GDM1 (cell line): ENCODE data around the gene TPST2.

Experiments used
- DNase-seq: peaks from one replicate; lab custom pipeline; 2025; lab: John Stamatoyannopoulos, UW

The TPST2 gene

GRCh38 chr22:26555478-26555877 lies 34.5 kb downstream of the TPST2 start:
- DNase-seq, result no peak

DNA sequence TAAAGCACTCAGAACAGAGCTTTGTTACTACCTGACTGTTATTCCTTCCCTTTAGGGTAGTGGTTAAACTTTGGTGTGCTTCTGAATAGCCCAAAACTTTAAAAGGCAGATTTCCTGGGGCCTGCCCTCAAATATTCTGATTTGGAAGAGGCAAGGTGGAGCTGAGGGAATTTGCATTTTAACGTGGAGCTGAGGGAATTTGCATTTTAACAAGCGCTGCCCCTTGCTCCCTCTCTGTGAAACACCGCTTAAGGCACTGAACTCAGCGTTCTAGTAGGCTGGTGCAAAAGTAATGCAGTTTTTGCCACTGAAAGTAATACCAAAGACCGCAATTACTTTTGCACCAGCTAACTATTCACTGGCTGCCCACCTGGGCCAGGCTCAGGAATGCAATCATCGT lies 35.0 kb downstream of the TPST2 start:
- DNase-seq, result no peak

DNA sequence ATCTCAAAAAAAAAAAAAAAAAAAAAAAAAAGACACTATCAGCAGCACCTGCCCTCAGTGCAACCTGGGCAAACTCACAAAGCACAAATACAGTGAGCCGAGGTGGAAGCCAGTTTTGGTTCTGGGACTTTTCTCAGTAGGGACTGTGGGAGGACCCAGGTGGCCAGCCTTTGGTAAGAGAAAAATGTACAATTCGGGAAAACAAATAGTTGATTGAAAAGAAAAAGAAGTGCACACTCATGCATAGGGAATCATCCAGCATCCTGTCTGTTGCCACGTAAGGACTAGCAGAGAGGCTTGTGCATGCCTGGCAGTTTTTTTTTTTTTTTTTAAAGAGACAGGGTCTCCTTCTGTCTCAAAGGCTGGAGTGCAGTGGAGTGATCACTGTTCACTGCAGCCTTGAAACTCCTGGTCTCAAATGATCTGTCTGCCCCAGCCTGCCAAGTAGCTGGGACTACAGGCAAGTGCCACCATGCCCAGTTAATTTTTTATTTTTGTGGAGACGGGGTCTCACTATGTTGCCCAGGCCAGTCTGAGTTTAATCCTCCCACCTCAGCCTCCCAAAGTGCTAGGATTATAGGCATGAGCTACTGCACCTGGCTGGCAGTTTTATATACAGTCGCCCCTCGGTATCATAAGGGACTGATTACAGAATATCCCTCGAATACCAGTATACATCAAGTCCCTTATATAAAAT lies 36.7 kb downstream of the TPST2 start:
- DNase-seq, result peak; percentile 7

DNA sequence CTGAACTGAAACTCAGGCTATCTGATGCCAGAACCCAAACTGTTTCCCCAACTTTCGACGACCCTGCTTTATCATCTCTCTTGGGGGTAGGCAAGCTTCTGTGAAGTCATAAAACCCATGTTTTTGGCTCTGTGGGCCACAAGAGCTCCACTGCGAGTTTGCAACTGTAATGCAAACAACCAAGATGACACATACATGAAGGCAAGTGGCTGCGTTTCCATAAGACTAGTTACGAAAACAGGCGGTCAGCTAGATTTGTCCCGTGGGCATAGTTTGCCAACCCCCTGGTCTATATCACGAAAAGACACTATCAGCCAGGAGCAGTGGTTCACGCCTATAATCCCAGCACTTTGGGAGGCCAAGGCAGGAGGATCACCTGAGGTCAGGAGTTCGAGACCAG lies 37.5 kb downstream of the TPST2 start:
- DNase-seq, result no peak

DNA sequence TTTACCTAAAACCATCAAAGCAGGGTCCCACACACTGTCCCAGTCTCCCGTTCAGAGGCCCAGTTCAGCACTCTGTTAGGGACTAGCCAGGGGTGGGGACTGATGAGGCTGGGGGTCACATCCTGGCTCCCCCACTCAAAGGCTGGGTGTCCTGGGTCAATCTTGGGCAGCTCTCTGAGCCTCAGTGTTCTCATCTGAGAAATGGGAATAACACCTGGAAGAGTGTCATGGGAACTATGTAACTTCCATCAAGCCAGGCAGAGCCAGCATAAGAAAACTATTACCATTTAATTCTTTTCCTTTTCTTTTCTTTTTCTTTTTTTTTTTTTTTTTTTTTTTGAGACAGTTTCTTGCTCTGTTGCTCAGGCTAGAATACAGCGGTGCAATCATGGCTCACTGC lies 38.4 kb downstream of the TPST2 start:
- no peak for DNase-seq

- no peak for DNase-seq
Observed at GRCh38 chr22:26550498-26551033, 39.4 kb downstream of the TPST2 start.

- no peak for DNase-seq
Observed at GRCh38 chr22:26549902-26550497, 39.9 kb downstream of the TPST2 start.

GRCh38 chr22:26548984-26549383 lies 40.9 kb downstream of the TPST2 start:
- DNase-seq, result no peak

GRCh38 chr22:26548303-26548702 lies 41.6 kb downstream of the TPST2 start:
- DNase-seq, result no peak

DNA sequence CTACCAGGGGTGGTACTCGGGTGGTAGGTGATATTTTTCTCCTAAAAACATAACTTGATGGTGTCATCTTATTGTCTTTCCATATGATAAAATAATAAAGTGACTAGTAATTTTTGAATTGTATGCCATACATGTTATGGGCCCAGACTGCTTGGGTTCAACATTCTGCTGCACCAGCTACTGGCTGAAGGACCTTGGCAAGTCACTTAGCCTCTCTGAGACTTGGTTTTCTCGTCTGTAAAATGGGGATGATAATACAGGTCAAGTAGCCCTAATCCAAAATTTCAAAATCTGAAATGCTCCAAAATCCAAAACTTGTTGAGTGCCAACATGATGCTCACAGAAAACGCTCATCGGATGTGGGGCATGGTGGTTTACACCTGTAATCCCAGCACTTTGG lies 42.1 kb downstream of the TPST2 start:
- no peak for DNase-seq

GRCh38 chr22:26547426-26547825 lies 42.5 kb downstream of the TPST2 start:
- DNase-seq, result no peak

GRCh38 chr22:26546282-26546681 lies 43.6 kb downstream of the TPST2 start:
- no peak for DNase-seq

- DNase-seq, result no peak
Observed at GRCh38 chr22:26545827-26546226, 44.1 kb downstream of the TPST2 start.

DNA sequence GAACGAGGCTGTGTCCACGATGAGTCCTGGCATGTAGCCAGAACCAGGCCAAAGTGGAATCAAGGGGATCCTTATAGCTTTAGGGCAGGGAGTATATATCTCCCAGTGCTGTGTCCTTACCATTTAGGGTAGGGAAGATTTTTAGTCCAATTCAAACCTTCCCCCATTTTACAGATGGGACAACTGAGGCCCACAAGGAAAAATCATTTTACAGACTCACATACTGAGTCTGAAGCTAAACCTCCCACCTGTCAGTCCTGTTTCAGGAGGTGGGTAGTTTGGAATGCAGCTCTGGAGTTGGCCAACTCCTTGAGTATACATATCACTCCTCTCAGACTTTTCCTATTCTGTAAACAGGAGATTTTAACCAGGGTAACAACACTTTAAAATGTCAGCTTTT lies 44.5 kb downstream of the TPST2 start:
- DNase-seq, result no peak

- no peak for DNase-seq
Observed at GRCh38 chr22:26544489-26544888, 45.4 kb downstream of the TPST2 start.

DNA sequence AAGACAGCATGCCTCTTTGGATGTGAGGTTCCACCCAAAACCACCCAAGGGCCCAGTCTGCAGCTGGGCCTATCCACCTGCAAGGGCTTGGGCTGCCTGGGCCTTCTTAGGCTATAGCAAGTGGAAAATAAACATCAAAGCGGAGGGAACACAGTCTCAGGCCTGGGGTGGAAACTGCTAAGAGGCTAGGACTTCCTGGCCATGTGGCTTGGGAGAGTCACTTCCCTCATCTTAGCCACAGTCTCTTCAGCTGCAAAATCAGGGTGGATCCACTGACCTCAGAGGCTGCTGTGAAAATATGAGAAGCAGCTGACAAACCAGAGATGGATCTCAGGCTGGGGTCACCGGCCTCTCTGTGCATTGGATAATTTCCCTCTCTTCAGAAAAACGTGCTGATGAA lies 47.1 kb downstream of the TPST2 start:
- peak; percentile 47 for DNase-seq

GRCh38 chr22:26541167-26541819 lies 48.6 kb downstream of the TPST2 start:
- no peak for DNase-seq

DNA sequence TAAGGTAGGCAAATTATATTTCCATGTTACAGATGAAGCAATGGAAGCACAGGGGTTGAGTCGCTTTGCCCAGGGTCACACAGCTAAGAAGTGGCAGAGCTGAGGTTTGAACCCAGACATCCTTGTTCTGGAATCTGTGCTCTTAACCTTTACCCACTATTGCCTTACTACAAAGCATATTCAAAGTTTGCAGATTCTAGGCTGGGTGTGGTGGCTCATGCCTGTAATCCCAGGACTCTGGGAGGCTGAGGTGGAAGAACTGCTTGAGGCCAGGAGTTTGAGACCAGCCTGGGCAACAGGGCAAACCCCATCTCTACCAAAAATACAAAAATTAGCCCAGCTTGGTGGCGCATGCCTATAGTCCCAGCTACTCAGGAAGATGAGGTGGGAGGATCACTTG lies 49.8 kb downstream of the TPST2 start:
- DNase-seq, result no peak

DNA sequence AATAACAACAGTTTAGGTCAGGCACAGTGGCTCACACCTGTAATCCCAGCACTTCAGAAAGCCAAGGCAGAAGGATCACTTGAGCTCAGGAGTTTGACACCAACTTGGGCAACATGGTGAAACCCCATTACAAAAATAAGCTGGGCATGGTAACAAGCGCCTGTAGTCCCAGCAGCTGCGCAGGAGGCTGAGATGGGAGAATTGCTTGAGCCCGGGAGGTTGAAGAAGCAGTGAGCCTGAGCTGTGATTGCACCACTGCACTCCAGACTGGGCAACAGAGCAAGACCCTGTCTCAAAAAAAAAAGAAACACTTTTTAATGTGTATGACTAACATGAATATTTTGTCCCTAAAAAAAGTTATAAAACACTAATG lies 53.2 kb downstream of the TPST2 start:
- no peak for DNase-seq

GRCh38 chr22:26536056-26536761 lies 53.7 kb downstream of the TPST2 start:
- no peak for DNase-seq

DNA sequence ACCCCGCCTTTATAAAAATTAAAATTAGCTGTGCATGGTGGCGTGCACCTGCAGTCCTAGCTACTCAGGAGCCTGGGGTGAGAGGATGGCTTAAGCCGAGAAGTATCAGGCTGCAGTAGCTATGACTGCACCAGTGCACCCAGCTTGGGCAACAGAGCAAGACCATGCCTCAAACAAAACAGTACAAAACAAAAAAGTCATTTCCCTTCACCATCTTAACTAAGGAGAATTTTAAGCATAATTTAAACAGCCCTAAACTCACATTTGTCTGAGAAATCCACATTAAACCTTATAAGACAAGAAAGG lies 54.4 kb downstream of the TPST2 start:
- no peak for DNase-seq

DNA sequence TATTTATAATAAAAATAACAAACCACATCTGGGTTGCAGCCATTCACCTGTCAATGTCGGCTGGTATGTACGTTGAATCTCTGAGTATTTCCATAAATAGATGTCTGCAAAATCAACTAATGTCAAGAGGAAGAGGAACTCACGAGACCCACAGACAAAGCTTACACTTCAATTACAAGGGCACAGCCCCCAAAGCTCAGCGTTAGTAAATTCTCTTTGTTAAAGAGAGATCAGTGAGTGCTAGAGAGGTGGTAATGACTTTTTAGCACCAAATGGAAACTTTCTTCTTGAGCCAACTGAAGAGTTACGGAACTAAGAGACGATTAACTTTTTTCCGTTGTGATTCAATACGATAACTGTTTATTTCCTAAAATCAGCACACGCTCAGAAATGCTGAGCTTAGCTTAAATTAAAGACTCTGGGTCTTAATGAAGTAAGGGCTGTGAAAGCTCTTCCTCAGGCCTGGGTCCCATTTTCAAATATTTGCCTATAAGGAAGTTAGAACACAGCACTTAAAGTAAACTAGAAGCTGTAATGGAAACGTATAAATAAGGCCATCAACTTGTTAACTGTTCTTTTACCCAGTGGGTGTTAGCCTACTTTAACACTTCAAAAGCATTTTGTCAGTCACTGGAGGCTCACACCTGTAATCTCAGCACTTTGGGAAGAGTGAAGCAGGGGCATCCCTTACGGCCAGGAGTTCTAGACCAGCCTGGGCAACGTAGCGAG lies 54.9 kb downstream of the TPST2 start:
- no peak for DNase-seq
